Right lobe of liver (tissue), 4 donors: ENCODE data around the gene PALB2.

Experiments used
- CTCF ChIP-seq, 4 donors: fragments of 200-600 bp in 3 of 4; fragments of 450-650 bp in 1 of 4; IDR thresholded peaks; one replicate each; pipeline versions ENCODE4 v1.5.1 to v1.8.0; 2016 to 2022; ENCODE audit warnings: antibody characterized with exemption in 4 of 4, mild to moderate bottlenecking in 2 of 4
- POLR2A ChIP-seq: fragments of 450-650 bp; IDR thresholded peaks from one replicate; pipeline ENCODE4 v1.6.1; 2017; ENCODE audit warnings: antibody characterized with exemption, mild to moderate bottlenecking
- donor health status: DM: no; HTN: no; CAD: no.
- donor health status: DM: no; HTN: no; CAD: no.
- donor health status: DM: no; HTN: yes; CAD: no.

- no peak for TF ChIP-seq POLR2A
- no peak for TF ChIP-seq CTCF (IDR thresholded peaks at IDR 0.05)
Observed at GRCh38 chr16:23634461-23635036, 6.6 kb downstream of the PALB2 start.
